ENCODE results near the gene CC2D2B. TPM values are rescaled to one million over a fixed set of nuclear protein-coding genes. Genes with fewer than 3 reads are reported as not detected.
"Not testable (repeated sequence)": the region's sequence is repeated elsewhere in the genome, so short reads cannot be mapped to it uniquely, and the experiment has no call there.

CC2D2B gene
- total RNA-seq, 1 experiment from 2014 or later: 0.09 TPM

DNA sequence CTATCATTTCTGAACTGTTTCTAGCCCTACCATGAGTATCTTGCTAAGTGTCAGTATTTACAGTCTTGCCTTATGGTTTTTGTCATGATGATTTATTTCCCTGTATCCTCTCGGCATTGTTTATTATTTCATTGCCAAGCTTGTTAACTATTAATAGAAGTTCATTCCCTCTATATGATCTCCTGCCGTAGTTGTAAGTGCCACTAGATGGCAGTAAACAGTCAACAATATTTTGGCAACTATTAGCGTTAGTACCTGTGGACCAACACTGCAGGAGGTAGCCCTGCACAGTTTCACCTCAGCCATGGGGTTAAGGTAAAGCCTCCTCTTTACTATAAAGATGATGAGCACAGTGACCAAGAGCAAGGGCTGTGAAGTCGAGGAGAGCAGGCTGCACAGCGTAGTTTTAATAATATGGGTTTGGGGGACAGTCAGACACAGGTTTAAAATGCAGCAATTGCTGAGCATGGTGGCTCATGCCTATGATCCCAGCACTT lies 109.5 kb downstream of the CC2D2B start:
- peak; percentile 54 for DNase-seq (ENCODE audit: low spot score)

DNA sequence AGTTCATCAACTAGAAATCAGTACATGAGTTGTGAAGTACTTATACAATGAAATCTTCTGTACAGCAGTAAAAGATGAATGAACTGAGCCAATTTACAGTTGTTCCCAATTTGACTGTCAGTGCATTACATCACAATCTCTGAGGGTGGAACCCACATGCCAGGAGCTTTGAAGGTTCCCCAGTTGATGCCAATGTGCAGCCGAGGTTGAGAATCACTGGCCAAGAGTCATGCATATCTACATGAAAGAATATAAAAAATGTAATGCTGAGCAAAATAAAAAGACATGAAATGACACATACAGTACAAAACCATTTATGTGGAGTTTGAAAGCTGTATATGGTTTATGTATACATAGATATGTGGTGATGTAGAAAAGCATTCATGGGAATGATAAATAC lies 113.6 kb downstream of the CC2D2B start:
- no peak for DNase-seq (ENCODE audit: low spot score)

DNA sequence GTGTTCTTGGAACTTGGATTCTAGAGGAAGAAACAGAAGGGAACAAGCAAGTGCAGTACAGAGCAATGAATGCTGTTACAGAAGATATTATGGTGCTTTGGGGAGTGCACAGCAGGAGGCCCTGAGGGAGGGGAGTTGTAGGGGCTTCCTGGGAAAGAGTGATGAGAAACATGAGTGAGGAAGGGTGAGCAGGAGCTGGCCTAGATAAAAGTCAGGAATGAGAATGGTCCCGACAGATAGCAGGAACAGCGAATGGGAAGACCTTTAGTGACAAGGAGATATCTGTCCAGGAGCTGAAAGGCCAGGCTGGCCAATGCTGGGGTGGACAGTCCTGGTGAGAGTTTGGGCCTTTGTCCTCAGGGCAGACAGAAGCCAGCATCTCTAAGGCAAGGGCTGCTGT lies 115.0 kb downstream of the CC2D2B start:
- no peak for DNase-seq (ENCODE audit: low spot score)

DNA sequence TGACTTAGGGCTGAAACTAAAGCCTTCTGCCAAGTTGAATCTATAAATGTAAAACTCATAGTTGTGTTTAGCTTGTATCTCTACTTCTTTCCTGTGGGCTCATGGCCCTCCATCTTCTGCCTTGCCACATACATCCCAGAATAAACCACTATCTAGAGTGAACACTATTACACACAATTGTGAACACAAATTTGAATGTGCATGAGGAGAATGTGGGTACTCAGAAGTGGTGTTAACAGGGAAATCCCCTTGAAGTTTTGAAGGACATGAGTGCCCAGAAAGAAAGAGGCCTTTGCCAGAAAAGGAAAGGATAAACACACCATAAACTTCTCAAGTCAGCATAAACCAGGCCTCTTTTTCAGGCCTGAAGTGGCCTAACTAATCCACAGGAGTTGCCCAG lies 115.4 kb downstream of the CC2D2B start:
- no peak for DNase-seq (ENCODE audit: low spot score)

DNA sequence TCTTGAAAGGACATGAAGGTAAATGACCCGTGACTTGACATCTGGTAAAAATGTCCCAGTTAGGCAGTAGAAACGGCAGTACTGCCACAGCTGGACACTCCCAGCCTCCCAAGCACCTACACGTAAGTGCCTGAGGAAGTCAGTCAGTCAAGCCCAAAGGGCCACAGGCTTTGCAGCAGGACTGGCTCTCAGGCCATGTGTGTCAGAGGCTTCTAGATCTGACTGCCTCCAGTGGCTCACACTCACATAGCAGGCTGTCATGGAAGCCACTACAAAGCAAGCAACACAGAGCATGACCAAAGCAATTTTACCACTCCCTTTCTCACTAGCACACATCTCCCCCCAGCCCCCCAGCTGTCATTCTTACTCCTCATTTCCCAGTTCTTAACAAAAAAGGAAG lies 117.8 kb downstream of the CC2D2B start:
- peak; percentile 6 for DNase-seq (ENCODE audit: low spot score)

DNA sequence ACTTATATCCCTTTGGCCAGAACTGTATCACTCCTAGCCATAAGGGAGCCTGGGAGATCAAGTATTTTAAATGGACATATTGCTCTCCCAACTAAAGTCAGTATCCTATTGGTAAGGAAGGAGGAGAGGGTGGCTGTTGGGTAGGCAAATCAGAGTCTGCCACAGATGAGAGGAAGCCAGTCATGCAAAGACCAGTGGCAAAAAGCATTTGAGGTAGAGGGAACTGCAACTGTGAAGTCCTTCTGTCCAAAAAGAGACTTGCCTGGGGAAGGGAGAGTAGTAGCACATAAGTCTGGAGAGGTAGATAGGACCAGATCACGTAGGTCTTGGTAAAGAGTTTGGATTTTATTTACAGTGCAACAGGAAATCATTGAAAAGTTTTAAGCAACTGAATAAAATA lies 126.8 kb downstream of the CC2D2B start:
- no peak for DNase-seq (ENCODE audit: low spot score)

DNA sequence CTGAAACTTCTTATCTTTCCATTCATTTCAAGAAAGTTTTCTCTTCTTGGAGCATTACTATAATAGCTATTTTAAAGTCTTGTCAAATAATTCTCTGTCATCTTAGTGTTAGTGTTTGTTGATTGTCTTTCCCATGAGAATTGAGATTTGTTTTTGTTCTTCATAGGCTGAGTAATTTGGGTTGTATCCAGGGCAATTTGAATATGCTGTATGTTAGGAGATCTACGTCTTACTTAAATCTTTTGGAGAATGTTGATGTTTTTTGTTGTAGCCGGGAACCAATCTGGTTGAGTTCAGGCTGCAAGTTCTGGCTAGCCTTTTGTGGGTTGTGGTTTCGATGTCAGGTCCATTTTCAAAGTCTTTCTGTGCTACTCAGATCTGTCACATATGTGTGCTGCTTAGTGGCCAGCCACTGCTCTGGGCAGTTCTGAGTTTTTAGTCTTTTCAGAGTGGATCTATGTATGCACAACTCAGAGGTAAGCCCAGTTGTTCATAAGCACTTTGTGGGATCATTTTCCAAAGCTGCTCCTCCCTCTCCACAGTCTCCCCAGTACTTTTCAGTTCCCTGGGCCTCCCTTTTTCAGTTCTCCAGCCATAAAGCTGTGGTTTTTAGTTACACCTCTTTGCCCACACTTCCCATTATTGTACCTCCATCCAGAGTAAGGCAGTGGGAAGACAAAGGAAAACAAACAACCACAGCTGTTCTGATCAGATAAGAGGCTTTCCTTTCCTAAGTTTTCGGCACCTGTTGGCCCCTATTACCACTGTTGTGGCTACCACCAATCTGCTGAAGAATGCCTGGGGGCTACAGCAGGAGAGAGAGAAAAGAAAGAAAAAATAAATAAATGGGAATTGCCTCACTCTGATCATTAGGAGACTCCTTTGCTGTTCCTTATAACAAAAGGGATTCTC lies 131.0 kb downstream of the CC2D2B start:
- no peak for DNase-seq (ENCODE audit: low spot score)

DNA sequence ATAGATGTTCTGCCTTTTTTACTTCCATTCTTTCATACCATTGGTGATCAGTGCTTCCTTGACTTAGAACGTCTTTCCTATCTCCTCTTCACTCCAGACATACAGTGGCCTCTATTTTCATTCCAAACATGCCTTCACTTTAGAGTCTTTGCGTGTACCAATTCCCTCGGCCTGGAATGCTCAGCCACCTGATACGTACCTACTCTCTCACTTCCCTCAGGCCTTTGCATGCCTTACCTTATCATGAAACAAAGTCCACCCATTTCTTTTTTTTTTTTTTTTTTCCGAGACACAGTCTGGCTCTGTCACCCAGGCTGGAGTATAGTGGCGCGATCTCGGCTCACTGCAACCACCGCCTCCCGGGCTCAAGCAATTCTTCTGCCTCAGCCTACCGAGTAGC lies 133.4 kb downstream of the CC2D2B start:
- DNase-seq (ENCODE audit: low spot score): no peak

DNA sequence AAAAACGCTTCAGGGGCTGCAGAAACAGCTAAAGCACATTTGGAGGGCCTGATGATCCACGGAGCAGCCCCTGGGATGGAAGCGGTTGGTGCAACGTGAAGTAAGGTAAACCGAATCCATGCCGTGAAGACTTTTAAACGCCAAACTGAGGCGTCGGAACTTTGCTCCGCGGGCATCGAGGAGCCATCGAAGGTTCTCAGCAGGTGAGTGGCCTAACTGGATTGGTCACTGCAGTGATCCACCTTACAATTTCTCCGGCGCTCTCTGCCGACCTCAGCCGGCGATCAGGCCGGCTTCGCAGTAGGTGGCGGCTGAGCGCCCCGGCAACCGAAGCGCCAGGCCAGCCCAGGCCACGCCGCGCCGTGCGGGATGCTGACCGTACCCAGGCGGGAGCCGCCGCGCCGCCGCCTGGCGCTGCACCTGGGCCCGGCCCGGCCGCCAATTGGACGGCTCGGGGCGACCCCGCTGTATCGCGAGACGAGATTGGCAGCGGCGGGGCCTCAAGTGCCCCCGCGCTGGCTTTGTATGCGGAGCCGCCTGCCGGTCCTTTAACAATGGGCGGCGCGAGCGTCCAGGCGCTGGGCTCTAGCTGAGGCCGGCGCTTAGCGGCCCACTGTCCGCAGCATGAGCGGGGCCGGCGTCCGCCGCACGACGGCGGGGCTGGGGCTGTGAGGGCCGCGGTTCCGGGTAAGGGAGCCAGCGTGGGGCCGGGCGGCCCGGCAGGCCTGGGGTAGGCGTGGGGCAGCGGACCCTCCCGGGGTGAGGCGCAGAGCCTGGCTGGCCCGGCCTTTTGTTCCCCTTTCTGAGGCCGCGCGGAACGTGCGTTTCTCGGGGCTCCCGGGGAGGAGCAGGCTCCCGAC lies 135.5 kb downstream of the CC2D2B start, which contains the start of gene CCNJ:
Gene CCNJ (plus strand): TSS at position 551 of the 860 bp plus-strand sequence. CDS start 811 bp downstream, outside the sequence.
- DNase-seq (ENCODE audit: low spot score): peak; percentile 74

DNA sequence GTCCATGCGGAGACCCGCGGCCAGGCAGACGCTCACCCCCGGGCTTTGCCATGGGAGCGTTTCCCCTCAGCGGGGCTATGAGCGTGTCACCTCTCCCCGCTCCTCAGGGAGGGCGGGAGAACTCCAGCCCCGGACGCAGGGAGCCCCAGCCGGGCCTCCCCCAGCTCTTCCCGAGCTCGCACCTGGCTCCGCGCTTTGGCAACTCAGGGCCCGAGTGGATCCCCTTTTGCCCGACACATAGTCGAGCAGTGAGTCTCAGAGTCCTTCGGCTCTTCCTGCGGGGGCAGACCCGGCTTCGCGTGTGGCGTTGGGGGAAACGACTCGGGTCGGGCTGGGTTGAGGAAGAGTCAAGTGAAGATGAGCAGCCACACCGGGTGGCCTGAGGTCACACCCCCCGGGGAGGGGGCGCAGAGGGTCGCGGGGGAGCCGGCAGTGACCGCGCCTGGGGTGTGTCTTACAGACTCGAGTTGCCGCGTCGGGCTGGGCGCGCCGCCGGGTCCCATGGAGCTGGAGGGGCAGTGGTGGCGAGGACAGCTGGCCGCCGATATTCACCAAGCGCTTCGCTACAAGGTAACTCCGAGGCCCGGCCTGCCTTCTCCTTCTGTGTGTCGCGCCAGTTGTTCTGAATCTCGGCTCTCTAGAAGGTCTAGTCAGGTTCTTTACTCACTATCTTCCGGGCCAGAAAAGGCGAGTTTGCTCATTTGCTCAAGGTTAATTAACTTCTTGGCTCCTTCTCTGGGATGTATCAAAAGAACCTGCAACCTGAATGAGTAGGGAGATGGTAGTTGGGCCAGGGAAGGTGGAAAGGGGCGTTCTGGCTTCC lies 136.3 kb downstream of the CC2D2B start:
- DNase-seq (ENCODE audit: low spot score): peak; percentile 32

DNA sequence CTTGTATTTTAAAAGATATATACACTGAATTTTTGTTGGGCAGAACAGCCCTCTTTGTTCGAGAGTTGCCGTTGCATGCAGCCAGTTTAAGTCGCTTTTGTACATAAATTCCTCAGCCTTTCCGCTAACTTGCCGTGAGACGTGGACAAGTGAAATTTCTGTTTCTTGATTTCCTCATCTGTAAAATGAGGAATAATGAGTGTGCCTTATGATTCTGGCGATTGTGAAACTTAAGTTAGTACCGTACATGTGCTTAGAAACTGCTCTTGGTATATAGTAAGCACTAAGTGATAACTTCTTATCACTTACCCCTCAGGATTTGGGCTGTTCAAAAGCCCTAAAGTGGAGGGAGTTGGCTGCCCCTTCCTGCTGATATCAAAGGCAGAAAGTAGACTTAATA lies 137.0 kb downstream of the CC2D2B start:
- no peak for DNase-seq (ENCODE audit: low spot score)

DNA sequence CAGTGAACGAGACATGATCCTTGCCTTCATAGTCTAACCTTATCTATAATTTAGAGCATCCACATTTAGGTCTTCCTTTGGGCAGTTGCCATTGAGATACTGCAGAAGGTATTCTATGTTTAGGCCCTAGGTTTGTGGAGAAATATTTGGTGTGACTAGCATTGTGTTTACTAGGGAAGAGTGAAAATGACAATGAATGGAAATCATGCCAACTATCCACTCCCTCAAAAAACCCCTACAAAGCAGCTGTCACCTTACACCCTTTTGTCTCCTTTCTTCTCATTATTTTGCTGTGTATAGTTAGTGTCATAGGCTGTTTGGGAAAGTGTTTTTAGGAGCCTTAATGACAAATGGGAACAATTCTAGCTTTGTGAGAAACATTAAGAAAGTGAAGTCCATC lies 138.8 kb downstream of the CC2D2B start:
- no peak for DNase-seq (ENCODE audit: low spot score)

DNA sequence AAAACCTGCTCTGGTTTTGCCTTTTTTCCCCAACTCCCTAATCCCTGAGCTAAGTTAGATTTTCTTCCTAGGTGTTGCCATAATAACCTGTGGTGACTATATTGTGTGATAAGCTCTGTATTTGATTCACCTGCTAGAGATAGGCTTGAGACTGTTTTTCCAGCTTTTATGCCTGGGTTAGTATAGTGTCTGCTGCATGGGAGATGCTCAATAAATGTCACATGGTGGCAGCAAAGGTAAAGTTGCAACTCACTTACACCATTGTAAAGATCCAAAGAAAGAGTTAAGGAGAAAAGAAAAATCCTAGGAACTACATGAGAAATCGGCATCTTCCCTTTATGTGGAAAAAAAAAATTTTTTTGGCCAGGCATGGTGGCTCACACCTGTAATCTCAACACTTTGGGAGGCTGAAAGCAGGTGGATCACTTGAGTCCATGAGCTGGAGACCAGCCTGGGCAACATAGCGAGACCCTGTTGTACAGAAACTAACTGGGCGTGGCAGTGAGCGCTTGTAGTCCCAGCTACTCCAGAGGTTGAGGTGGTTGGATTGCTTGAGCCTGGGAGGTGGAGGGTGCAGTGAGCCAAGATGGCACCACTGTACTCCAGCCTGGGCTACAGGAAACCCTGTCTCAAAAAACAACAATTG lies 139.4 kb downstream of the CC2D2B start:
- DNase-seq (ENCODE audit: low spot score): no peak

DNA sequence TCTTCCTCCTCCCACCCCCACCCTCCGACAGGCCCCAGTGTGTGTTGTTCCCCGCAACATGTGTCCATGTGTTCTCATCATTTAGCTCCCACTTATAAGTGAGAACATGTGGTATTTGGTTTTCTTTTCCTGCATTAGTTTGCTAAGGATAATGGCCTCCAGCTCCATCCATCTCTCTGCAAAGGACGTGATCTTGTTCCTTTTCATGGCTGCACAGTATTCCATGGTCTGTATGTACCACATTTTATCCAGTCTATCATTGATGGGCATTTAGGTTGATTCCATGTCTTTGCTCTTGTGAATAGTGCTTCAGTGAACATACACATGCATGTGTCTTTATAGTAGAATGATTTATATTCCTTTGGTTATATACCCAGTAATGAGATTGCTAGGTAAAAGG lies 140.2 kb downstream of the CC2D2B start:
- DNase-seq (ENCODE audit: low spot score): not testable (repeated sequence)

DNA sequence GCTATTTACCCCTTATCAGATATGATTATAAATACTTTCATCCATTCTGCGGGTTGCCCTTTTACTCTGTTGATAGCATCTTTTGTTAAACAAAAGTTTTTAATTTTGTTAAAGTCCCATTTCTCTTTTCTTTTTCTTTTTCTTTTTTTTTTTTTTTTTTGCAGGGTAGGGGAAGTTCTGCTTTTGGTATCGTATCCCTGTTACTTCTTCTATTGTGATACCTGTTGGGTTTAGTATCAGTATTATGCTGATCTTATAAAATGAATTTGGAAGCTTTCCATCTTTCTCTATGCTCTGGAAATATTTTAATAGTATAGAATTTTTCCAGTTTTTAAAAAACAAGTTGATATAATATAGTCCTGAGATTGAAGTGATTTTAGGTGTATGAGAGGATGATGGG lies 141.6 kb downstream of the CC2D2B start:
- DNase-seq (ENCODE audit: low spot score): no peak

DNA sequence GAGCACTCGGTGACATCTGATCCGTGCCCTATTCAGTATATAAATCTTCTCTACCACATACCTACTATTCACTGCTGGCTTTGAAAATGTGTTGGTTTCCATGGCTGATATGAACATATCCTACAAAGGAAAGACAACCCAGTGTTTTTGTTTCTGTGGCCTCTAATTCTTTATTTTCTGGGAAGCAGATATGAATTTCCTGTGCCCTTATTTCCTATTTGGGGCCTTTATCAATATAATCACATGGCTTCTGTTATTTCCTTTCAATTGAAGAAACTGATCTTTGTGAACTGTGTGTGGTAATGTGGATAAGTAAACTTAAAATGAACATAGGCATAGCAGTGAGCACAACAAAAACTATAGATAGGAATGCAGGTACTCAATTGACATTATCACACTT lies 146.2 kb downstream of the CC2D2B start:
- DNase-seq (ENCODE audit: low spot score): no peak

DNA sequence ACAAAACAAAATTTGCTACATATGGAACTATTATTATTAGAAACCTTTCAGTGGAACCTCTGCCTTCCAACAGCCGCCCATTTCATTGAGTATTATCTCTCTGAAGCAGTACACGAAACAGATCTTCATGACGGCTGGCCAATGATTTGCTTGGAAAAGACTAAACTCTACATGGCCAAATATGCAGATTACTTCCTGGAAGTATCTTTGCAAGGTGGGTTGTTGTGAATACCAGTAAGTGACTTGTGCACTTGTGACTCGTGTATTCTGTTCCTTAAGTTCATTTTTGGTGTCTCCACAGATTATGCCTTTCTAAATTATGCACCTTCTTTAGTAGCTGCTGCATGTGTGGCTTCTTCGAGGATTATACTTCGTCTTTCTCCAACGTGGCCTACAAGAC lies 149.0 kb downstream of the CC2D2B start:
- DNase-seq (ENCODE audit: low spot score): no peak

DNA sequence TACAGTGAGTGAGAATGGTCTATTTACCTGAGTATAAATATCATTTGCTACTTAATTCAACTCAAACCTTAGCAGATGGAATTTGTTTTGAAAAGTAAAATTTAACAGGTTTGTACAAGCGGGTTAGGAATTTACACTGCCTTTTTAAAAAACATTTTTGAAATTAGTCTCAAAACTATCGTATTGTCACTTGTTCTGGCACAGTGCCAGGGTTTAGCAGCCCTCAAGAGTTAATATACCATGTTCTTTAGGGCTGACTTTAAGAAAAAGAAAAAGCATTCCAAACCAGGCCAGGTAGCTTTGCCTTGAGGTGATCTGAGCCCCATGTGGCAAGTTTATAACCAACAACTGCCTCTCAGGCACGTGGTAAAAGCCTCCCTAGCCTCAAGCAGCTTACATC lies 153.5 kb downstream of the CC2D2B start:
- DNase-seq (ENCODE audit: low spot score): no peak

DNA sequence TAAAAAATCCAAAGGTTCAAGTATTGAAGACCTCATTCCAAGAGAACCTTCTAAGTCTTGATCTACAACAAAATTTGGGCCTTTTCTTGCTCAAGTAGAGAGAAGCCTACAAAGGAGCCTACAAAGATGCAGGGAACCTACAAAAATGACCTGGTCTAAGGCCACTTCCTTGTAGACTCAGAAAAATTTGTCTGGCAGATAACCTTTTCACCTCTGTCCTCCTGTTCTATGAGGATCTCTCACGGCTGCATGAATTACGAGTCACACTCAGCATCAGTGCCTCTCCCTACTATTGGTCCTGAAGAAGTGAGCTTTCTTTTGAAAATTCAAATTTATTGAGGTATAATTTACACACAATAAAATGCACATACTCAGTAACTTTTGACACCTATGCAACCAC lies 164.9 kb downstream of the CC2D2B start:
- peak; percentile 63 for DNase-seq (ENCODE audit: low spot score)

DNA sequence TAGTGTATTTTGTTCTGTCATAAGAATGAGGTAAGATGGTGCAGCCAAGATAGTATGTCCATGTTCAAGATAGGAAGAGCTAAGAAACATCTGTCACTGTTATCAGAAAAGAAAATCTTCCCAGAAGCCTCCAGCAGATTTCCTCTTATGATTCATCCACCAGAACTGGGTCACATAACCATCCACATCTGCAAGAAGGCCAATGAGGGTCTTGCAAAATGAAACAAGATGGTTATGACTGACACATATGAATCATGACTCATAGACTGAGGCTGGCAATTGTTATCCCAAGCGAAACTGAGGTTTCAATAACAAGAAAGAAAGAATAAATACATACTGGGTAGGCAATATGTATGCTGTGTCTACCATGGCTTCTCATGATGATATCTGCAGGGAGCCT lies 165.9 kb downstream of the CC2D2B start:
- DNase-seq (ENCODE audit: low spot score): peak; percentile 46

DNA sequence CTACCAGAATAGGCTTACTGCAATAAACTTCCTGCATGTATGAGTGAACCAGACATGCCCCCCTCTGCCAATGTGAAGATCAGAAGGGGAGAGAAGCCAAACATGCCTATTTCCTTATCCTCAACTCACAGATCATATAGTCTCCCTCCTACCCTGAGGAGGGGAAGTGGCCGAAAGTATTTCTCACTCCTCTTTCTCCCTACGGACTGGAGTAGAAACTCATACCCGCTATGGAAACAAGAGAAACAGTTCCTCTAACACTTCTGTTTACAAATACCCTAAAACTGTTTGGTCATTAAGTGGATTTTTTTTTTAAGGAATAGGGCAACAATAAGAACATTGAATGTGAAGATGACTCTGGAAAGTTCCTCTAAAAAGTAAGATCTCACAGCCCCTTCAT lies 167.0 kb downstream of the CC2D2B start:
- DNase-seq (ENCODE audit: low spot score): no peak

All from A172 (cell line).